AG04449 (cell line): ENCODE measurements around the gene PCDH19.

Experiments used
- CTCF ChIA-PET: fragments of 350-600 bp; formaldehyde crosslinking; extraction: SDS; loops from one replicate; lab custom pipeline; 2021; ENCODE audit warnings: antibody characterized with exemption; lab: Yijun Ruan, JAX
- POLR2A ChIA-PET: fragments of 400-600, 350-600 bp; formaldehyde crosslinking; extraction: SDS; loops from one replicate; lab custom pipeline; 2020; ENCODE audit warnings: antibody characterized with exemption, inconsistent platforms; lab: Yijun Ruan, JAX
- DNase-seq: peaks from one replicate; pipeline ENCODE4 v3.0.0-alpha.2; 2010; ENCODE audit warnings: low read depth, low spot score
- H3K4me3 ChIP-seq: 2 replicates; pipeline ENCODE4 v1.5.1; 2011; ENCODE audit warnings: low read depth, mild to moderate bottlenecking, control low read depth, low read length
- CTCF ChIP-seq: IDR thresholded peaks from one replicate; pipeline ENCODE4 v1.5.1; 2011; ENCODE audit warnings: mild to moderate bottlenecking, moderate library complexity, low read length, control low read depth, inconsistent platforms; ENCODE audit not compliant: insufficient read depth; ENCODE audit errors: missing control alignments

PCDH19 gene

GRCh38 chrX:100373673-100374072 lies 36.4 kb downstream of the PCDH19 start:
- POLR2A ChIA-PET, result no interaction called here
- no peak for TF ChIP-seq CTCF
- no peak for DNase-seq
- CTCF ChIA-PET, result interaction anchor here (1.3 kb wide), 1 partner anchor 40 kb away, joined by 3 read pairs; no protein-coding TSS in a partner anchor
- no peak overlapping the region for H3K4me3 ChIP-seq

GRCh38 chrX:100368167-100368566 lies 41.9 kb downstream of the PCDH19 start:
- ChIA-PET POLR2A (no interaction called here), CTCF (interaction anchor here (0.9 to 1.2 kb wide), 2 partner anchors 8 to 45 kb away, joined by 3 read pairs; no protein-coding TSS in a partner anchor)
- no peak for DNase-seq
- no peak overlapping the region for H3K4me3 ChIP-seq
- peak; percentile 8 for TF ChIP-seq CTCF

GRCh38 chrX:100363896-100364295 lies 46.2 kb downstream of the PCDH19 start:
- ChIA-PET POLR2A (no interaction called here), CTCF (no interaction called here)
- no peak for TF ChIP-seq CTCF
- DNase-seq, result no peak
- H3K4me3 ChIP-seq, result no peak overlapping the region

- TF ChIP-seq CTCF, result no peak
- no peak overlapping the region for H3K4me3 ChIP-seq
- ChIA-PET CTCF (no interaction called here), POLR2A (no interaction called here)
- no peak for DNase-seq
These were observed 51.3 kb downstream of the PCDH19 start for GRCh38 chrX:100358766-100359165.

- POLR2A ChIA-PET, result no interaction called here
- CTCF ChIA-PET, result no interaction called here
- DNase-seq, result no peak
These were observed 53.6 kb downstream of the PCDH19 start for GRCh38 chrX:100356351-100356896.

GRCh38 chrX:100355680-100356079 lies 54.4 kb downstream of the PCDH19 start:
- DNase-seq, result no peak
- H3K4me3 ChIP-seq, result no peak overlapping the region
- TF ChIP-seq CTCF, result no peak
- ChIA-PET CTCF (no interaction called here), POLR2A (no interaction called here)

More at GRCh38 chrX:100356351-100356896, 53.6 kb downstream of the PCDH19 start:
- H3K4me3 ChIP-seq, result no peak overlapping the region
- no peak for TF ChIP-seq CTCF
